HEK293 (cell line): ENCODE measurements around the gene ZNF274.

Experiments used
- CTCF ChIA-PET: fragments of 350-600 bp; formaldehyde crosslinking; extraction: SDS; loops from one replicate; lab custom pipeline; 2021; ENCODE audit warnings: antibody characterized with exemption; lab: Yijun Ruan, JAX
- POLR2A ChIA-PET: fragments of 300-600 bp; formaldehyde crosslinking; extraction: SDS; loops from one replicate; lab custom pipeline; 2020; ENCODE audit warnings: antibody characterized with exemption, inconsistent platforms; lab: Yijun Ruan, JAX
- H3K27ac ChIP-seq: fragments of 200-500 bp; sonication (Bioruptor generic); 2 replicates; pipeline ENCODE4 v1.5.1; 2014; ENCODE audit warnings: low read depth, low read length, control low read depth, inconsistent platforms; ENCODE audit errors: extremely low read depth
- H3K36me3 ChIP-seq, 2 experiments: fragments of 200-500 bp in 1 of 2; sonication (Bioruptor generic) in 1 of 2; 1 replicate in 1 of 2; 2 replicates in 1 of 2; pipeline ENCODE4 v1.5.1; 2014 to 2017; ENCODE audit warnings: inconsistent platforms in 2 of 2, low read length in 2 of 2; ENCODE audit not compliant: control insufficient read depth in 2 of 2, insufficient read depth in 1 of 2
- H3K4me1 ChIP-seq: fragments of 200-500 bp; sonication (Bioruptor generic); 2 replicates; pipeline ENCODE4 v1.5.1; 2014; ENCODE audit warnings: mild to moderate bottlenecking, low read length, inconsistent platforms; ENCODE audit not compliant: control insufficient read depth, insufficient read depth
- H3K4me3 ChIP-seq: 2 replicates; pipeline ENCODE4 v1.5.1; 2011; ENCODE audit warnings: low read depth, mild to moderate bottlenecking, control low read depth, low read length, moderate library complexity
- H3K9me3 ChIP-seq: fragments of 200-500 bp; sonication (Bioruptor generic); 2 replicates; pipeline ENCODE4 v1.5.1; 2014; ENCODE audit warnings: low read depth, low read length, inconsistent platforms; ENCODE audit not compliant: control insufficient read depth, insufficient read depth
- HOXA7 ChIP-seq: sonication (generic); formaldehyde crosslinking; IDR thresholded peaks from 2 replicates; pipeline ENCODE4 v1.8.1; 2022; ENCODE audit warnings: missing genetic modification reagents, borderline replicate concordance
- PRDM1 ChIP-seq: fragments of 450-650 bp; formaldehyde crosslinking; IDR thresholded peaks from 2 replicates; pipeline ENCODE4; 2016; ENCODE audit warnings: missing biosample characterization, missing genetic modification characterization
- SETDB1 ChIP-seq: IDR thresholded peaks from one replicate; pipeline ENCODE4 v1.6.1; 2017; ENCODE audit warnings: mild to moderate bottlenecking, low read length, moderate library complexity, mixed read lengths; ENCODE audit not compliant: insufficient read length
- ZBTB17 ChIP-seq: fragments of 450-650 bp; formaldehyde crosslinking; IDR thresholded peaks from 2 replicates; pipeline ENCODE4 v1.5.1; 2016; ENCODE audit warnings: missing biosample characterization, missing genetic modification characterization
- ZBTB21 ChIP-seq: fragments of 450-650 bp; formaldehyde crosslinking; IDR thresholded peaks from 2 replicates; pipeline ENCODE4 v1.5.1; 2017; ENCODE audit warnings: missing biosample characterization, missing genetic modification characterization
- ZNF132 ChIP-seq: fragments of 450-650 bp; formaldehyde crosslinking; IDR thresholded peaks from 2 replicates; pipeline ENCODE4 v1.5.1; 2017; ENCODE audit warnings: missing biosample characterization, missing genetic modification characterization, borderline replicate concordance
- ZNF175 ChIP-seq: fragments of 450-650 bp; formaldehyde crosslinking; IDR thresholded peaks from 2 replicates; pipeline ENCODE4 v1.5.1; 2016; ENCODE audit warnings: missing biosample characterization, missing genetic modification characterization
- ZNF23 ChIP-seq: fragments of 450-650 bp; formaldehyde crosslinking; IDR thresholded peaks from 2 replicates; pipeline ENCODE4 v1.5.1; 2016; ENCODE audit warnings: missing biosample characterization, missing genetic modification characterization, borderline replicate concordance
- ZNF274 ChIP-seq, 2 experiments: fragments of 200-500 bp in 1 of 2; fragments of 450-650 bp in 1 of 2; sonication (Bioruptor generic) in 1 of 2; formaldehyde crosslinking in 1 of 2; IDR thresholded peaks; 2 replicates each; pipeline versions ENCODE4 v1.5.1 to v1.6.1; 2014 to 2016; ENCODE audit warnings: borderline replicate concordance in 1 of 2, inconsistent platforms in 1 of 2, low read length in 1 of 2, missing biosample characterization in 1 of 2, missing genetic modification characterization in 1 of 2
- ZNF292 ChIP-seq: fragments of 450-650 bp; formaldehyde crosslinking; IDR thresholded peaks from 2 replicates; pipeline ENCODE4 v1.5.1; 2016; ENCODE audit warnings: low read depth, missing biosample characterization, missing genetic modification characterization, borderline replicate concordance
- ZNF302 ChIP-seq: fragments of 450-650 bp; formaldehyde crosslinking; IDR thresholded peaks from 2 replicates; pipeline ENCODE4 v1.5.1; 2016; ENCODE audit warnings: missing biosample characterization, missing genetic modification characterization, low read depth
- ZNF335 ChIP-seq: fragments of 450-650 bp; formaldehyde crosslinking; conservative IDR thresholded peaks from 2 replicates; pipeline ENCODE4 v1.5.1; 2016; ENCODE audit warnings: missing biosample characterization, missing genetic modification characterization
- ZNF366 ChIP-seq: fragments of 450-650 bp; formaldehyde crosslinking; conservative IDR thresholded peaks from 2 replicates; pipeline ENCODE4 v1.5.1; 2016; ENCODE audit warnings: missing biosample characterization, missing genetic modification characterization
- ZNF416 ChIP-seq: fragments of 450-650 bp; formaldehyde crosslinking; IDR thresholded peaks from 2 replicates; pipeline ENCODE4 v1.5.1; 2016; ENCODE audit warnings: missing biosample characterization, missing genetic modification characterization
- ZNF426 ChIP-seq: fragments of 450-650 bp; formaldehyde crosslinking; IDR thresholded peaks from 2 replicates; pipeline ENCODE4 v1.5.1; 2017; ENCODE audit warnings: missing biosample characterization, missing genetic modification characterization, mild to moderate bottlenecking, inconsistent platforms, moderate library complexity
- ZNF529 ChIP-seq: fragments of 450-650 bp; formaldehyde crosslinking; IDR thresholded peaks from 2 replicates; pipeline ENCODE4 v1.5.1; 2017; ENCODE audit warnings: missing genetic modification characterization, missing biosample characterization; ENCODE audit not compliant: insufficient replicate concordance
- ZNF626 ChIP-seq: fragments of 450-650 bp; sonication (Bioruptor Pico); formaldehyde crosslinking; IDR thresholded peaks from 2 replicates; pipeline ENCODE4 v1.5.1; 2018; ENCODE audit warnings: missing biosample characterization, missing genetic modification characterization, inconsistent platforms
- ZNF629 ChIP-seq: fragments of 450-650 bp; formaldehyde crosslinking; IDR thresholded peaks from 2 replicates; pipeline ENCODE4 v1.5.1; 2017; ENCODE audit warnings: missing biosample characterization, missing genetic modification characterization
- ZNF664 ChIP-seq: fragments of 450-650 bp; formaldehyde crosslinking; IDR thresholded peaks from 2 replicates; pipeline ENCODE4 v1.5.1; 2016; ENCODE audit warnings: missing biosample characterization, missing genetic modification characterization
- TF ChIP-seq, protein P1 (sequence below): fragments of 450-650 bp; formaldehyde crosslinking; IDR thresholded peaks from 2 replicates; pipeline ENCODE4 v1.5.1; 2016; ENCODE audit warnings: missing biosample characterization, missing genetic modification characterization
- TF ChIP-seq, protein P2 (sequence below): fragments of 450-650 bp; formaldehyde crosslinking; IDR thresholded peaks from 2 replicates; pipeline ENCODE4 v1.5.1; 2016; ENCODE audit warnings: missing biosample characterization, missing genetic modification characterization

Gene ZNF274

DNA sequence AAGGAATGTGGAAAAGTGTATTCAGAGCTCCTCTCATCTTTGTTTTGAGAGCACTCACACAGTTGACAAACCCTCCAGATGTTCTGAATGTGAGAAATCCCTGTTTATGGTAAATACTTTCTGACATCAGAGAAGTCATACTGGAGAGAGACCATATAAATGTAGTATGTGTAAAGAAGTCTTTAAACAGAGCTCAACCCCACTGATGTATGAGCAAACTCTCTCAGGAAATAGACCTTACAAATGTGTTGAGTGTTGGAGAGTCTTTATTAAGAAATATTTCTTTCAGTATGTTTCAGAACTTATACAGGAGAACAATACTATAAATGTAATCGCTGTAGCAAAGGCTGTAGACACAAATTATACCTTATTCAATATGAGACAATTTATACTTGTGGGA lies 16.6 kb upstream of the ZNF274 start:
- H3K27ac ChIP-seq, result no peak overlapping the region
- no peak overlapping the region for H3K4me3 ChIP-seq
- ChIA-PET CTCF (interaction anchor here (0.5 to 1.2 kb wide), 2 partner anchors 16 to 689 kb away, joined by 3 read pairs; partner anchors contain the start of genes ZNF329 and ZNF772), POLR2A (no interaction called here)
- peaks cover 4% of the 10 kb centered on the region; the same call in 1 of the 2 replicates for H3K9me3 ChIP-seq
- no peaks in the 10 kb centered on the region for H3K36me3 ChIP-seq
- TF ChIP-seq ZNF274 (IDR thresholded peaks at IDR 0.05; ENCODE audit: low read length) (peak; percentile 60), ZNF274 (tag by site-specific recombination; IDR thresholded peaks at IDR 0.05; ENCODE audit: borderline replicate concordance) (no peak), ZNF664 (no peak)
- no peaks in the 10 kb centered on the region for H3K4me1 ChIP-seq

DNA sequence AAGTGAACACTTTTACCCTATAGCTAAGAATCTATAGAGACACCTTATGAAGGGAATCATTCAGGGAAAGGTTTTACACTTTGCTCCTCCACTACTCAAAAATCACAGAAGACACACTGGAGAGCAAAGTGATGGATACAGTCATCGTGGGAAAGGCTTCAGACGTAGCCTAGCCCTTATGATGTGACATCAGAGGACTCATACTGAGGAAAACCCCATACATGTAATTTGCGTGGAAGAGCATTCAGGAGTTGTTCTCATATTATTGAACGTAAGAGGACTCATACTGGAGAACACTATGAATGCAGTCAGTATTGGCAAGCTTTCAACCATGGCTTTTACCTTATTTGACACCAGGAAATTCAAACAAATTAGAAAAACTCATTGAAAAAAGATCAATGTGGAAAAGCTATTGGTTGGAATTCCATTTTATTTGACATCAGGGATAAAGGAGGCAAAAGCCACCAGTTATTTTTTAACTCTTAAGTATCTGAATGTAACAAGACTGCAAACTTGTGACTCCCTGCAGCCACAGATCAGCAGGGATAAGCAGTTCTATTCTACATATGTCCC lies 16.1 kb upstream of the ZNF274 start:
- CTCF ChIA-PET, result interaction anchor here (1.2 kb wide), 1 partner anchor 16 kb away, joined by 3 read pairs; the partner anchor contains the start of gene ZNF329
- no peak overlapping the region for H3K27ac ChIP-seq
- H3K36me3 ChIP-seq, result no peaks in the 10 kb centered on the region
- TF ChIP-seq ZNF426 (no peak), ZNF23 (tag by site-specific recombination) (no peak), ZNF529 (tag by site-specific recombination) (no peak), ZNF274 (IDR thresholded peaks at IDR 0.05; ENCODE audit: low read length) (no peak; the same call in 1 of the 2 replicates), ZNF274 (tag by site-specific recombination; IDR thresholded peaks at IDR 0.05; ENCODE audit: borderline replicate concordance) (peak; percentile 92), SETDB1 (peak; percentile 95), ZNF292 (tag by site-specific recombination) (no peak), HOXA7 (no peak), ZNF626 (tag by site-specific recombination) (no peak), ZNF664 (no peak), ZNF132 (no peak)
- TF ChIP-seq, protein P1, sequence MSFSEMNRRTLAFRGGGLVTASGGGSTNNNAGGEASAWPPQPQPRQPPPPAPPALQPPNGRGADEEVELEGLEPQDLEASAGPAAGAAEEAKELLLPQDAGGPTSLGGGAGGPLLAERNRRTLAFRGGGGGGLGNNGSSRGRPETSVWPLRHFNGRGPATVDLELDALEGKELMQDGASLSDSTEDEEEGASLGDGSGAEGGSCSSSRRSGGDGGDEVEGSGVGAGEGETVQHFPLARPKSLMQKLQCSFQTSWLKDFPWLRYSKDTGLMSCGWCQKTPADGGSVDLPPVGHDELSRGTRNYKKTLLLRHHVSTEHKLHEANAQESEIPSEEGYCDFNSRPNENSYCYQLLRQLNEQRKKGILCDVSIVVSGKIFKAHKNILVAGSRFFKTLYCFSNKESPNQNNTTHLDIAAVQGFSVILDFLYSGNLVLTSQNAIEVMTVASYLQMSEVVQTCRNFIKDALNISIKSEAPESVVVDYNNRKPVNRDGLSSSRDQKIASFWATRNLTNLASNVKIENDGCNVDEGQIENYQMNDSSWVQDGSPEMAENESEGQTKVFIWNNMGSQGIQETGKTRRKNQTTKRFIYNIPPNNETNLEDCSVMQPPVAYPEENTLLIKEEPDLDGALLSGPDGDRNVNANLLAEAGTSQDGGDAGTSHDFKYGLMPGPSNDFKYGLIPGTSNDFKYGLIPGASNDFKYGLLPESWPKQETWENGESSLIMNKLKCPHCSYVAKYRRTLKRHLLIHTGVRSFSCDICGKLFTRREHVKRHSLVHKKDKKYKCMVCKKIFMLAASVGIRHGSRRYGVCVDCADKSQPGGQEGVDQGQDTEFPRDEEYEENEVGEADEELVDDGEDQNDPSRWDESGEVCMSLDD, result no peak
- peaks cover 4% of the 10 kb centered on the region; the same call in 1 of the 2 replicates for H3K9me3 ChIP-seq
- H3K4me1 ChIP-seq, result no peaks in the 10 kb centered on the region
- no peak overlapping the region for H3K4me3 ChIP-seq
- POLR2A ChIA-PET, result no interaction called here

DNA sequence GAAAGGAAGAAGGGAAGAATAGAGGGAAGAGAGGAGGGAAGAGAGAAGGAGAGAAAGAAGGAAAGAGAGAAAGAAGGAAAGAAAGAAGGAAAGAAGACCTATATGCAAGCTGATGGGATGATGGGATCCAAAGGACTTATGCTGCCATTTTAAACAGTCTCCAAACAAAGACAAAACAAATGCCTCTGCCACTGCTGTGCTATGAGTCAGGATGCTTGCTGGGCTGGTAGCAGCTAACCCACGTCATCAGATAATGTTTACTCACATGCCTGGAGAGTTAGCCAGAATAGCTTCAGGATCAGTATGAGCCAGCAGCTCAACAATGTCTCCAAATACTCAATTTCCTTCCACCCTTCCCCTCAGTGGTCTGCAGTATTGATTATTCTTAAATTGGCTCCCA lies 12.0 kb upstream of the ZNF274 start:
- TF ChIP-seq ZNF335 (tag by site-specific recombination), result peak; percentile 47
- TF ChIP-seq ZNF175, result no peak
- no peak for TF ChIP-seq ZNF302 (tag by site-specific recombination)
- TF ChIP-seq ZBTB21 (tag by site-specific recombination), result peak; percentile 69; the same call in 1 of the 2 replicates
- TF ChIP-seq ZNF629 (tag by site-specific recombination), result peak; percentile 49
- TF ChIP-seq ZNF416 (tag by site-specific recombination), result no peak
- peak; percentile 29; the same call in 1 of the 2 replicates for TF ChIP-seq ZBTB17 (tag by site-specific recombination)
- peak; percentile 49; the same call in 1 of the 2 replicates for TF ChIP-seq PRDM1 (tag by site-specific recombination)
- TF ChIP-seq, protein P2, sequence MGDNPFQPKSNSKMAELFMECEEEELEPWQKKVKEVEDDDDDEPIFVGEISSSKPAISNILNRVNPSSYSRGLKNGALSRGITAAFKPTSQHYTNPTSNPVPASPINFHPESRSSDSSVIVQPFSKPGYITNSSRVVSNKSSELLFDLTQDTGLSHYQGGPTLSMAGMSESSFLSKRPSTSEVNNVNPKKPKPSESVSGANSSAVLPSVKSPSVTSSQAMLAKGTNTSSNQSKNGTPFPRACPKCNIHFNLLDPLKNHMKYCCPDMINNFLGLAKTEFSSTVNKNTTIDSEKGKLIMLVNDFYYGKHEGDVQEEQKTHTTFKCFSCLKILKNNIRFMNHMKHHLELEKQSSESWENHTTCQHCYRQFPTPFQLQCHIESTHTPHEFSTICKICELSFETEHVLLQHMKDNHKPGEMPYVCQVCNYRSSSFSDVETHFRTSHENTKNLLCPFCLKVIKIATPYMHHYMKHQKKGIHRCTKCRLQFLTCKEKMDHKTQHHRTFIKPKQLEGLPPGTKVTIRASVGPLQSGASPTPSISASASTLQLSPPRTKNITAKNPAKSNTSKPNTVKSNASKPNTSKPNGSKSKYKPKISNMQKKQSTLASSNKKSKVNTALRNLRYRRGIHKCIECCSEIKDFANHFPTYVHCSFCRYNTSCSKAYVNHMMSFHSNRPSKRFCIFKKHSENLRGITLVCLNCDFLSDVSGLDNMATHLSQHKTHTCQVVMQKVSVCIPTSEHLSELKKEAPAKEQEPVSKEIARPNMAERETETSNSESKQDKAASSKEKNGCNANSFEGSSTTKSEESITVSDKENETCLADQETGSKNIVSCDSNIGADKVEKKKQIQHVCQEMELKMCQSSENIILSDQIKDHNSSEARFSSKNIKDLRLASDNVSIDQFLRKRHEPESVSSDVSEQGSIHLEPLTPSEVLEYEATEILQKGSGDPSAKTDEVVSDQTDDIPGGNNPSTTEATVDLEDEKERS (tag by site-specific recombination), result peak; percentile 39; the same call in 1 of the 2 replicates
- TF ChIP-seq ZNF366 (tag by site-specific recombination), result peak; percentile 89
- TF ChIP-seq, all 188 proteins: peak for 7
- no peaks in the 10 kb centered on the region for H3K9me3 ChIP-seq
- no peaks in the 10 kb centered on the region for H3K36me3 ChIP-seq
- H3K27ac ChIP-seq, result no peak overlapping the region
- no peak overlapping the region for H3K4me3 ChIP-seq
- no peaks in the 10 kb centered on the region for H3K4me1 ChIP-seq
- CTCF ChIA-PET, result no interaction called here
- POLR2A ChIA-PET, result interaction anchor here (1.0 kb wide), 2 partner anchors 13 to 16 kb away, joined by 3 to 6 read pairs; partner anchors contain the start of gene ZNF274
